Ascending aorta (tissue), 2 donors: ENCODE results near the gene SCARF1. TPM values are rescaled to one million over a fixed set of nuclear protein-coding genes. Genes with fewer than 3 reads are reported as not detected.

Source experiments
- DNase-seq, 2 donors: peaks; one replicate each; pipeline ENCODE4 v3.0.0-alpha.2; 2019; ENCODE audit warnings: low spot score in 2 of 2
- H3K27ac ChIP-seq, 2 donors: fragments of 200-600 bp; sonication (generic); one replicate each; pipeline ENCODE4 v1.5.1; 2016 to 2017; ENCODE audit warnings: mild to moderate bottlenecking in 1 of 2
- H3K27me3 ChIP-seq: fragments of 200-600 bp; sonication (generic); one replicate; pipeline ENCODE4 v1.5.1; 2017
- H3K36me3 ChIP-seq, 2 donors: fragments of 200-600 bp; sonication (generic); one replicate each; pipeline ENCODE4 v1.5.1; 2016
- H3K4me1 ChIP-seq, 2 donors: fragments of 200-600 bp; sonication (generic); one replicate each; pipeline ENCODE4 v1.5.1; 2016 to 2017; ENCODE audit warnings: mild to moderate bottlenecking in 1 of 2
- H3K4me3 ChIP-seq, 2 donors: fragments of 200-600 bp; sonication (generic); one replicate each; pipeline ENCODE4 v1.5.1; 2016 to 2017; ENCODE audit warnings: mild to moderate bottlenecking in 1 of 2
- H3K9me3 ChIP-seq, 2 donors: fragments of 200-600 bp; sonication (generic); one replicate each; pipeline ENCODE4 v1.5.1; 2016
- intact Hi-C: fragments of 100-400 bp; cut with DNase I; formaldehyde crosslinking; loops from one replicate; pipeline ENCODE4 v1.15.1; 2023
- total RNA-seq: library from RNA; depleted of rRNA; stranded (reverse); fragments of >200 nt; gene quantifications from one replicate; pipeline ENCODE4 v1.1.0, GENCODE V29; 2016
- TF ChIP-seq, protein P1 (sequence below), 3 experiments: fragments of 200-600 bp in 2 of 3; fragments of 450-650 bp in 1 of 3; sonication (generic) in 2 of 3; IDR thresholded peaks; one replicate each; pipeline ENCODE4 v1.5.1; 2016 to 2019; ENCODE audit warnings: antibody characterized with exemption in 3 of 3, mild to moderate bottlenecking in 1 of 3, moderate library complexity in 1 of 3

SCARF1 gene
- total RNA-seq, 1 donor from 2014 or later = 295 TPM

DNA sequence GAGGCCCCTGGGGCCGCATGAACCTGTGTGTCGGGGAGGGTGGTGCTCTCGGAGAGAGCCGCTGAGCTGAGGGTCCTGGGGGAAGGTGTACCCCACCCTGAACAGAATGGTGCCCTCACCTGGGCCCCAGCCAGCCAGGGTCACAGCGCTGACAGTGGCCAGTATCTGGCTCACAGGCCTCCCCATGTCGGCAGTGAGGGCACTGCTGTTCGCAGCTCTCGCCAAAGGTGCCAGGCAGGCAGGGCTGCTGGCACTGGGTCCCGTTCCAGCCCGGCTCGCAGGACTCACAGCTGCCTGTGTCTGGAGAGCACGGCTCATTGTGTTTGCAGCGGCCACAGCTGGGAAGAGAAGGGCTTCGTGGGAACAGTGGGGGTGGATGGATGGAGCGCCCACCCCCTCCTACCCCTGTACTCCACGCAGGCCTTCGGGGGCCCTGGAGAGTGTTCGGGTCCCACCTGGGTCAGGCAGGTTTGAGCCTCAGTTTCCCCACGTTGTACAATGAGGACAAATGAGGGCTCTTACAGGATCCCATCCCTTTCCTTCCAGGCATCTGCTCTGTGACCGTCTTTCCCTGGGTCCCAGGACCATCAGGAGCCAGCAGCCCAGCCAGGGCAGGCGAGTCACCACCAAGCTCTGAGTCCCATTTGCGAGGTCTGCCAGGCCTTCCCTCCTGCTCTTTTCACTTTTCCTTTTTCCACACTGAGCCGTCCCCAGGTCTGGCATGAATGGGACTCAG lies 5.0 kb downstream of the SCARF1 start:
- intact Hi-C loops = no loop called here
- no peak for DNase-seq
- TF ChIP-seq, protein P1, sequence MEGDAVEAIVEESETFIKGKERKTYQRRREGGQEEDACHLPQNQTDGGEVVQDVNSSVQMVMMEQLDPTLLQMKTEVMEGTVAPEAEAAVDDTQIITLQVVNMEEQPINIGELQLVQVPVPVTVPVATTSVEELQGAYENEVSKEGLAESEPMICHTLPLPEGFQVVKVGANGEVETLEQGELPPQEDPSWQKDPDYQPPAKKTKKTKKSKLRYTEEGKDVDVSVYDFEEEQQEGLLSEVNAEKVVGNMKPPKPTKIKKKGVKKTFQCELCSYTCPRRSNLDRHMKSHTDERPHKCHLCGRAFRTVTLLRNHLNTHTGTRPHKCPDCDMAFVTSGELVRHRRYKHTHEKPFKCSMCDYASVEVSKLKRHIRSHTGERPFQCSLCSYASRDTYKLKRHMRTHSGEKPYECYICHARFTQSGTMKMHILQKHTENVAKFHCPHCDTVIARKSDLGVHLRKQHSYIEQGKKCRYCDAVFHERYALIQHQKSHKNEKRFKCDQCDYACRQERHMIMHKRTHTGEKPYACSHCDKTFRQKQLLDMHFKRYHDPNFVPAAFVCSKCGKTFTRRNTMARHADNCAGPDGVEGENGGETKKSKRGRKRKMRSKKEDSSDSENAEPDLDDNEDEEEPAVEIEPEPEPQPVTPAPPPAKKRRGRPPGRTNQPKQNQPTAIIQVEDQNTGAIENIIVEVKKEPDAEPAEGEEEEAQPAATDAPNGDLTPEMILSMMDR (IDR thresholded peaks at IDR 0.05) = no peak

DNA sequence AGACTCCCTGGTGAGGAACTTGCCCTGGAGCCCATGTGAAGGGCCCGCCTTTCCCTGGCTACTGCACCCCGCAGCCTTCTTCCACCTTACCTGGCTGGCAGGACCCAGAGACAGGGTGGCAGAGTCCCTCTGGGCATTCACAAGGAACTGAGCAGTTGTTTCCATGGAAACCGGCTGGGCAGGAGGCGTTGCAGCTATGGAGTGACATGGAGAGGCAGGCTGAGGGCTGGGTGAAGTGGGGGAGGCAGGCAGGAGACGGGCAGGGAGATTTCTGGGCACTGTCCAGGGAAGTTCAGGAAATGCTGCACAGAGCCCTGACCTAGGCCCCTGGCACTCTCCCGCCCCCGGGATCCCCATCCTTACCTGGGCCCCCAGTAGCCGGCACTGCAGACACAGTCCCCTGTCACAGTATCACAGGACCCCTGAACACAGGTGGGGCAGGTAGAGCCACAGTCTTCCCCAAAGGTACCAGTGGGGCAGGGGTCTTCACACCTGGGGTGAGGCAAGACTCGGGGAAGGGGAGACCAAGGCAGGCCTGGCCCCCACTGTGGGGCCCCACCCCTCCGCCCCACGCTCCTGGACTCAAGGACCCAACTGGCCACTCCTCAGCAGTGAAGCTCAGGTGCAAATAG lies 5.9 kb downstream of the SCARF1 start:
- no peaks in the 10 kb centered on the region for H3K9me3 ChIP-seq
- H3K27me3 ChIP-seq = no peaks in the 10 kb centered on the region
- H3K27ac ChIP-seq = no peak overlapping the region
- H3K4me1 ChIP-seq = peaks cover 2 to 6% of the 10 kb centered on the region in 2 donors
- no peak overlapping the region for H3K4me3 ChIP-seq
- intact Hi-C loops = no loop called here
- DNase-seq = no peak
- no peaks in the 10 kb centered on the region for H3K36me3 ChIP-seq
- TF ChIP-seq, protein P1 (IDR thresholded peaks at IDR 0.05) = no peak

More for the DNA sequence above, 5.0 kb downstream of the SCARF1 start:
- Histone ChIP-seq H3K27me3 (no peaks in the 10 kb centered on the region), H3K27ac (no peak overlapping the region), H3K36me3 (no peaks in the 10 kb centered on the region), H3K4me3 (no peak overlapping the region), H3K4me1 (peaks cover 2 to 6% of the 10 kb centered on the region in 2 donors), H3K9me3 (no peaks in the 10 kb centered on the region)

DNA sequence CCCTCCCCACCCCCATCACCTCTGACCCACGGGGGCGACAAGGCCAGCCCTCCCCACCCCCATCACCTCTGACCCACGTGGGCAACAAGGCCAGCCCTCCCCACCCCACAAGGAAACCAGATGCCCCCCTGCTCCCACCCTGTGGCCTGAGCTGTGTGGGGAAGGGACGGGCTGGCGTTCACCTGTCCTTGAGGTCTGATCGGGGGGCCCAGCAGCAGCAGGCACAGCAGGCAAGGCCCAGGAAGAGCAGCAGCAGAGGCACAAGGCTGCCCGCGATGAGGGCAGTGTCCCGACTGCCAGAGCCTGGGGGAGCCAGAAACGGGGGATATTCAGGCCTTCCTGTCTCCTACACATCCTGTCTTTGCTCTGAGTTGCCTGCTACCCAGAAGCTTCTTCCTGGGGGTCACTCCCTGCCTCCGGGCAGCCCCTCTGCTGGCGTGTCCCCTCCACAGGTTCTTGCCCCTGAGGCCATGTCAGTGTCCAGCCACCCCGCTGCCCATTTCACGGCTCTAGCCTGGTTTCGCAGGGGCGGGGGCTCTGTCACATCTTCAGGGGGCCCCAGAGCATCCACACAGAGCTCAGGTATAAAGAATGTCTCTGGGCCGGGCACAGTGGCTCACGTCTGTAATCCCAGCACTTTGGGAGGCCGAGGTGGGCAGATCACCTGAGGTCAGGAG lies 6.8 kb downstream of the SCARF1 start:
- TF ChIP-seq, protein P1 (IDR thresholded peaks at IDR 0.05) = no peak
- H3K36me3 ChIP-seq = no peaks in the 10 kb centered on the region
- no peak overlapping the region for H3K4me3 ChIP-seq
- no peaks in the 10 kb centered on the region for H3K27me3 ChIP-seq
- H3K4me1 ChIP-seq = peaks cover under 1 to 2% of the 10 kb centered on the region in 2 donors
- intact Hi-C loops = no loop called here
- H3K9me3 ChIP-seq = no peaks in the 10 kb centered on the region
- DNase-seq = no peak
- no peak overlapping the region for H3K27ac ChIP-seq

DNA sequence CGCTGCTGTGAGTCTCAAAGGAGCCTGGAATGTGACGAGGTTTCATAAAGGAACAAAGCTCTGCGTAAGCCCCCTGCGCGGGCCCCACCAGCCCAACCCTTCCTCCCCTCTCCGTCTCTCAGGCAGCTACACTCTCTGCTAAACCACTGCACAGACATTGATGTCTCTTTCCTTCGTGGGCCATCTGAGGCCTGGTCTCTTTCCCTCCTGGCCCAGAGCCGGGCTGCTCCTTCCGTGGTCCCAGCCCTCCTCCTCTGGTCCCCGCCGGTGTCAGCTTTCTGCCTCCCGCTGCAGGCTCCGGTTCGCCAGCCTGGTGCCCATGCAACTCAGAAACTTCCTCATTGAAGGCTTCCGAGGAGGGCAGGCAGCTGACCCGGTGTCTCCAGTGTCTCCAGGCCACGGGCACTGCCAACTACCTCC lies 7.4 kb downstream of the SCARF1 start:
- Histone ChIP-seq H3K9me3 (no peaks in the 10 kb centered on the region), H3K4me1 (no peaks in the 10 kb centered on the region), H3K27ac (no peak overlapping the region), H3K27me3 (no peaks in the 10 kb centered on the region), H3K4me3 (no peak overlapping the region), H3K36me3 (no peaks in the 10 kb centered on the region)
- intact Hi-C loops = no loop called here
- TF ChIP-seq, protein P1 (IDR thresholded peaks at IDR 0.05) = no peak
- no peak for DNase-seq

DNA sequence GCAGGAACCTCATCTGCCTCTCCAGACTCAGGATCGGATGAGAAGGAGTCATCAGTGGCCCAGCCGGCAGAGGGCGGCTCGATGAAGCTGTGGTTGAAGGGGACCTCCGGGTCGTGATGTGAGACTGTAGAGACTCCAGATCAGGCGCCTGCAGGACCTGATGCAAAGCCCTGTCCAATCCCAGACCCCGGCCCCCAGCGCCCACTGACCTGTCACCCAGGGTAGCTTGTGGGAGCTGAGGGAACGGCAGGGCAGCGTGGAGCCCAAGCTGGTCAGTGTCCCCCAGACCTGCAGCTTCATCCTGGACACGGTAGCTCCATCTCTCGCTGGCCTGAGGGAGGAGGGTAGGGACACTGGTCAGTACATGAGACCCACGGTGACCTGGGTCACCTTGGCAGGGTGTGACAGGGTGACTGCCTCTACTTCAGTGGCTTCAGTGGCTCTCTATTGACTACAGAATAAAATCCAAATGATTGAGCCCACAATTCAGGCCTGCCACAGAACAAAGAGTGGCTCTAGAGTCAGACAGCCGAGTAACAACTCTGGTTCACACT lies 8.7 kb downstream of the SCARF1 start:
- no peak overlapping the region for H3K27ac ChIP-seq
- H3K4me3 ChIP-seq = no peak overlapping the region
- no peak for DNase-seq
- H3K9me3 ChIP-seq = no peaks in the 10 kb centered on the region
- no peaks in the 10 kb centered on the region for H3K27me3 ChIP-seq
- no peaks in the 10 kb centered on the region for H3K4me1 ChIP-seq
- H3K36me3 ChIP-seq = no peaks in the 10 kb centered on the region
- intact Hi-C loops = no loop called here
- TF ChIP-seq, protein P1 (IDR thresholded peaks at IDR 0.05) = no peak
